ENCODE results near the gene RPL11.
A peak's percentile ranks its signal among the peaks of the same experiment; 100 is the strongest.
"Not testable (repeated sequence)": the region's sequence is repeated elsewhere in the genome, so short reads cannot be mapped to it uniquely, and the experiment has no call there.

The RPL11 gene

DNA sequence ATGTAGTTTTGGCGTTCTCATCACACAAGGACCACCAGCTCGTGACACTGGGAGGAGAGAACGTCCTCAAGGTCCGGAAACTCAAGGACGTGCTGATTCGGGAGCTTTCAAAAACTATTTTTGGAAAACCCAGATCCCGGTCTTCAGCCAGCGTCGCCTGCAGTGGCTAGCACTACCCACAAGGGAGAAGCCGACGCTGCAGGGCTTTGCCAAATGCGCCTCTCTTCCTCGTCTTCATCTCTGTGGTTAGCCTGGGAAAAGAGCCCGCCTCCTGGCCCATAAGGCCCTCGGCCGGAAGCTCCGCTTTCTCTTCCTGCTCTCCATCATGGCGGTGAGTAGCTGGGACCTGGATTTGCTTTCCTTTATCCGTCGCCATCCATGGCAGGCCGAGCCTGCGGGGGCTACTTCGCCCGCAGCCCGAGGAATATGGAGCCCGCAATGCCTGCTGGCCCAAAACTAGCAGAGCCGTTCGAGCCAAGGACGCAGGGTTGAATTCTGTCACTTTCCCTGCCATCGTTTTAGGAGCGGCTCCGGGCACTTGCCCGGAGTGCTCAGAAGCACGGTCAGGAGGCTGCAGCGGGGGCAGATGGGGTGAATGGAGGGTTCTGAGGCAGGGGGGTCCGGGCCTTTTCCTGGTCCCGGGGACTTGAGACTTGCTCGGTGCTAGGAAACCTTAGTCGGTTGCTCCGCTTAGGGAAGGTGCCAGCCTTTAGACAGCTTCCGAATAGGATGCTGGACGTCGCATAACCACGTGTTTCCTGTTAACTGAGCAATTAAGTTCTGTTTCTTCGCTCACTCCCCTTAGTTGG, at the start of gene RPL11:
Gene RPL11 (plus strand): TSS at position 308 of the 809 bp plus-strand sequence. CDS start 18 bp downstream, at position 326.
- DNase-seq (ENCODE audit: low read depth in 3 of 3): peak; percentile 79 to 87 (median 82)

DNA sequence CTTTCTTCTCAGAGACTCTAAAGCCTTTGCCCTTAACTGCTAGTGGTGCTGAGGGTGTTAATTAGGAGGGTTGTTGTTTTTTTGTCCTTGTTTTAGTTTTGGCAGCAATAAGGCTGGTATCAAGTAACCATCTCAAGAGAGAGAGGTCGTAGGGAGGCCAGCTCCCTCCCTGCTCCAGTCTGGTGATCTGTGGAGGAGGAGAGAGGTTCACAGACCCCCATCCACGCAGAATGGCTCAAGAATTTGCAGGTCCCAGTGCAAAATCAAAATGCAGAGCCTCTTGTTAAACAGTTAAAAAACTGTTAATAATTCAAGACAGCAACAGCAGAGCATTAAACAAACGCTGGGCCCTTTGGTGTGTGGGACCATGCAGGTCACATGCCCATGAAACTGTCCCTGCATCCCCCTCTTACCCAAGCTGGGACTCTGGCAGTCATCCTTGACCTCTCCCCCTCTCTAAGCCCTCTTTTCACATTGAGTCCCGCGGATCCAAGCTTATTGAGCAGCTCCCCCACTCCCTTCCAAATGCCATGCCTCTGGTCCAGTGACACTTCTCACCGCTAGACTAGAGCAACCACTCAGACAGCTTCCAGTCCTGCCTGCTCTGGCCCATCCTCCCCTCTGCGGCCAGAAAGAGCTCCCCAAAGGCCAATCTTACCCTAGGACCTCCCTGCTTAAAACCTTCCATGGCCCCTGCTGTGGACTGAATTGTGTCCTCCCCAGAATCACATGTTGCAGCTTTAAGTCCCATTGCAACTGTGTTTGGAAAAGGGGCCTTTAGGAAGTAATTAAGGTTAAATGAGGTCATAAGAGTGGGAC, 47.7 kb upstream of the RPL11 start:
- no peak for DNase-seq (ENCODE audit: low read depth in 3 of 3)

DNA sequence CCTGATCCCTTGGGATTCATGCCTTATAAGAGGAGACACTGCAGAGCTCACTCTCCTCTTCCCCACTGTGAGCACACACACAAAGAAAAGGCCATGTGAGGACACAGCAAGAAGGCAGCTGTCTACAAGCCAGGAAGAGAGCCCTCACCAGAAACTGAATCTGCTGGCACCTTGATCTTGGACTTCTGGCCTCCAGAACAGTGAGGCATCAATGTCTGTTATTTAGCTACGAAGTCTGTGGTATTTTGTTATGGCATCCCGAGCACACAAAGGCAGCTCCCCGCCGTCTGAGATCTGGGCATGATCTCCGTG, 47.1 kb upstream of the RPL11 start:
- DNase-seq (ENCODE audit: low read depth in 3 of 3): no peak

DNA sequence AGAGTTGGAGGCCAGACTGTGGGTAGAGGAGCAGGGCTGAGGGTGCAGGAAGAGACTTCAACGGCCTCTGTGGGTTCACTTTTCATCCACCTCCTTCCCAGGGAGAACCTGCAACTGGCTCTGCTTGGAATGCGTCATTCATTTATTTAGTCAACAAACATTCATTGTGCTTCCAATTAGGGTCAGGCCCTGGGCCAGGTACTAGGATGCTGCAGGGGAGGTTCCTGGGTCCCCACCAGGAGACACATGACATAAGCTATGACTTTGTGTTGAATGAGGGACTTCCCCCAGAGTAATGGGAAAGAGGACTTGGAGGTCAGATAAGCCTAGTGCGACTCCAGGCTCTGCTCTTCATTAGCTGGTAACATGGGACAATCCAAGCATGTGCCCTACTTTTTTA, 46.3 kb upstream of the RPL11 start:
- no peak for DNase-seq (ENCODE audit: low read depth in 3 of 3)

DNA sequence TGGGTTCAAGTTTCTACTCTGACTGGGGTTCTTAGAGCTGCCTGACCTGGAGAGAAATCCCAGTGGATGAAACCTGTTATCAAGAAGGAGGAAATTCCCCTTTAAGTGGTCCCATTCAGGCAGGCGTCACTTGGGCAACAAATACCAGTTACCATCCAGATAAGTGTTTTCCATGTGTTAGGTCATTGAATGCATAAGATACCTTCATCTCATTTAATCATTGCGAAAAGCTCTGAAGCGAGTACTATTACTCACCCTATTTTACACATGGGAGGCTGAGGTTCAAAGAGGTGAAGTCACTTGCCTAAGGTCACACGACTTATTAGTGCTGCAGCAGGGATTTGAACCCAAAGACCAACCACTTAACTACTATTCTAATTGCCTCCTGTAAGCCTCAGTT, 45.5 kb upstream of the RPL11 start:
- DNase-seq (ENCODE audit: low read depth in 3 of 3): no peak

DNA sequence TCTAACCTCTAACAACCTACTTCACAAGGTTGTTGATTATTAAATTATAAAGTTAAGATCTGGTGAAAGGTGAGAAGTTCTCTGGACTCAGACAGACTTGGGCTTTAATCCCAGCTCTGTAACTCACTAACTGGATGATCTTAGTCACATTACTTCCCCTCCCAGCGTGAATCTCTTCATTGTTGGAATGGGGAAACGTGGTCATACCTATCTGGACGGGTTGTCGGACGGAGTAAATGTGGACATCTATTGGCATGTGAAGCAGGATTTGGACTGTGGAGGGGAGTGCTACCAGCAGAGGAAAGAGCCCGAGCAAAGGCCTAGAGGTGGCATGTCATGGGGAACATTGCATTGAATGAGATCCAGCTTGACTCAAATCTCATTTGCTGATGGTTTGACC, 45.1 kb upstream of the RPL11 start:
- DNase-seq (ENCODE audit: low read depth in 3 of 3): no peak

DNA sequence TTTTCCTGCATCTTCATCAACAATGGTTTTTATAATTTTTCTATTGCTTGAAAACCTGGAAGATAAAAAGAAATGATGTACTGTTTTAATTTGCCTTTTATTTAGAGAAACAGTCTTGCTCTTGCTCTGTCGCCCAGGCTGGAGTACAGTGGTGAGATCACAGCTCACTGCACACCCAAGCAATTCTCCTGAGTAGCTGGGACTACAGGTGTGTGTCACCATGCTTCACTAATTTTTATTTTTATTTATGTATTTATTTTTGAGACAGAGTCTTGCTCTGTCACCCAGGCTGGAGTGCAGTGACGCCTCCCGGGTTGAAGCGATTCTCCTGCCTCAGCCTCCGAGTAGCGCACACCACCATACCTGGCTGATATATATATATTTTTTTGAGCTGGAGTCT, 43.0 kb upstream of the RPL11 start:
- no peak for DNase-seq (ENCODE audit: low read depth in 3 of 3)

DNA sequence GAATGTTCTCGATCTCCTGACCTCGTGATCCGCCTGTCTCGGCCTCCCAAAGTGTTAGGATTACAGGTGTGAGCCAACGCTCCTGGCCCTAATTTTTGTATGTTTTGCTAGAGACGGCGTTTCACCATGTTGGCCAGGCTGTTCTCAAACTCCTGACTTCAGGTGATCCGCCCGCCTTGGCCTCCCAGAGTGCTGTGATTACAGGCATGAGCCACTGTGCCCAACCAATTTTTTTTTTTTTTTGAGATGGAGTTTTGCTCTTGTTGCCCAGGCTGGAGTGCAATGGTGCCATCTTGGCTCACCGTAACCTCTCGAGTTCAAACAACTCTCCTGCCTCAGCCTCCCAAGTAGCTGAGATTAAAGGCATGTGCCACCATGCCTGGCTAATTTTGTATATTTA, 42.4 kb upstream of the RPL11 start:
- DNase-seq (ENCODE audit: low read depth in 3 of 3): not testable (repeated sequence)

DNA sequence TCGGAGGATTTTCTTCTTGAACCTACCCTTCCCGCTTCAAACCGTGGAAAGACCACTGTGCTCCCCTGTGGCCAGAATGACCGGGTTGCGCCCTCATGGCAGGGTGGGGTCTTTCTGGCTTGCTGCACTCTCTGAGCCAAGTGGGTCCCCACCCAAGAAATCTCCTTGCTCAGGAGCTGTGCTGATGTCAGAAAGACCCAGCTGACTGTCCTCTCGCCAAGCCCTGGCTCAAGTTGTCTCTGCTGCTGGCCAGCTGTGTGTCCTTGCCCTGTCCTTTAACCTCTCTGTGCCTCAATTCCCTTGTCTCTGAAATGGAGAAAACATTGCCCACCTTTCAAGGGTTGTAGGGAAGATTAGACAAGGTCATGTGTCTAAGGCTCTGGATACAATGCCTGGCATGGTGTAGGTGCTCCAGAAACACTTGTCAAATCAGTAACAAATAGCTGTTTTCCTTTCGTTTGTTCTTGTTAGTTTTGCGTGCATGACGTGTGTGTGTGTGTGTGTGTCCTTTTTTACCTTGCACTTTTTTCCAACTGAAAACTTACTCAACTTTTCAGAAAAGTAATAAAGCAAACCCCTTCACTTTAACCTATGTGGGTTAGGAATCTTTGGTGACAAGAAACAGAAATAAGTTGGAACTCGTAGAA, 41.1 kb upstream of the RPL11 start:
- no peak for DNase-seq (ENCODE audit: low read depth in 3 of 3)

DNA sequence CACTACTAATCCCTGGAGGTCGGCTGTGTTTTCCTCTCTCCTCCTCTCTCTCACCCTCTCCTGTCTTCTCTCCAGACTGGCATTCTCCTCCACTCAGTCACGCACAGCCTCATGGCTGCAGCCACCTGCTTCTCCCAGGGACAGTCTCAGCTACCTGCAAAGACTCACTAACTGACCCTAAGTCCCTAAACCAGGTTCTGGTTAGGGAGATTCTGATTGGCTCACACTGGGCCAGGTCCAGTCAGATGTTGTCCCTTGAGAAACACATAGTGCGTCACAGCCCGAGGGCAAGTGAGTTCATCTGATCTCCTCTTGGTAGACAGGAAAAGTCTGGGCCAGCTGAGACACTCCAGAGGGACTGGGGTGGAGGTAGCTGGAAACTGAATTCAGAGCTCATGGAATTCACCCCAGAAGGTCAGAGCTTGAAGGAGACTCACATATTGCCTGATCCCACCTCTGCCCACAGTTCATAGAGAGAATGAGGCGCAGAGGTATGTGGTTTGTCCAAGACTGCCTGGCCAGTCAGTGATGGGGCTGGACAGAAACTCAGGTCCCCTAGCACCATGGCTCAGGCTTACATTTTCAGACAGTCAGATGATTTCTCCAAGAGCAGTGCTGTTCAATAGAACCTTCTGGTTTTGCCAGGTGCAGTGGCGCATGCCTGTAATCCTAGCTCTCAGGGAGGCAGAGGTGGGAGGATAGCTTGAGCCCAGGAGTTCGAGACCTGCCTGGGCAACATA, 40.4 kb upstream of the RPL11 start:
- no peak for DNase-seq (ENCODE audit: low read depth in 3 of 3)

DNA sequence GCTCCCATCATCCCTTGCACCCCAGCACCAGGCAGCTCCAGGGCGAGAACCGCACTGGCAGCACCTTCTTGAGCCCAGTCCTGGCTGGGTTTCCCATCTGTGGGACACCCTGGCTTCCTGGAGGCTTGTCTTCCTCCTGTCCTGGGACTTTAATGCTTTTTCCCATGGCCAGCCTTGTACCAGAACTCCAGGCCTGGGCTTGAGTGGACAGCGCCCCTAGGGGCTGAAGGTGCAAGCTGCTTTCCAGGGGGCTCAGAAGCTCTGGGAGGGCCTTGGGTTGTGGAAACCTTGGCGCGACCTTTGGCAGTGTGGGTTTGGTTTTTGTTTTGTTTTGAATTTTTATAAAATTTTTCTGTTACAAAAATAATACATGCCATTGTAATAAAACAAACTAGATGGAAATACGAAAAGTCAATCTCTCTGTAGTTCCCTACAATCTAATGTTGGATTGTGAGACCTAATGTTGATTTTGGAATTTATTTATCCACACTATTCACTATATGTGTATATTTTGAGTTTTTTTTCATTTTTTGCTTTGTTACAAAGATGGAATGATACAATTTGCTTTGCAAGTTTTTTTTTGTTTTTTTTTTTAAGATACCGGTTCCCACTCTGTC, 33.8 kb upstream of the RPL11 start:
- DNase-seq (ENCODE audit: low read depth in 3 of 3): peak in 1 of 3 experiments; percentile 53

DNA sequence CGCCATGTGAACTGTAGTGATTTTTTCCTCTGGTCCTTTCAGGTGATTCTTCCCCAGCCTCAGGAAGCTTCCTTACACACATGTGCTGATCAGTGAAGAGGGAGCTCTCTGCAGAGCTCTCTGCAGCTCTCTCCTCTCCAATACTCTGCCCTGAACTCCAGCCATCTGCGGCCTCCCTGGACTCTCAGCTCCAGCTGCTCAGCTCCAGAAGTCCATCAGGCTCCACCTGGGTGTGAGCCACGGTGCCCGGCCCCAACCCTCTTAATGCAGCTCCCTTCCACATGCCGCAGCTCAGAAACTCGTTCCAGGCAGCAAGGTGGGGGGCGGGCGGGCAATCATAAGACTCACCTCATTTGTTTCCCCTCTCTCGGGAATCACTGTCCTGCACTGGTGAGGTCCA, 30.9 kb upstream of the RPL11 start:
- no peak for DNase-seq (ENCODE audit: low read depth in 3 of 3)

DNA sequence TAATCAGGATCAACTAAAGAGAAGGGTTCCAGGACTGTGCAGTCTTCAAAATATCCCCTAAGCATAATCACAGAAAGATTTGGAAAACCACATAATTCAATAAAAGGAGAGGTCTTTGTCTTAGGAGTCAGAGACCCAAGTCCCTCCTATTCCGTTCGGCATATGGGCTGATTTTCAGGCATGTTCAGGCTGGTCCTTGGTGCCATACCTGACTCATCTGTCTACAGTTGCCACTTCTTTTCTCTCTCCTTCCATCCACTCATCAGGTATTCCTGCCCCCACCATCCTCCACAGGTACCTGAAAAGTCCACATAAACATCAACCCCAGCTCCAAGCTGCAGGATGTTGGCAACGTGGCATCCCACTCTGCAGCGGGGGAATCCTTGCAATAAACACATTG, 29.7 kb upstream of the RPL11 start:
- DNase-seq (ENCODE audit: low read depth in 3 of 3): no peak

DNA sequence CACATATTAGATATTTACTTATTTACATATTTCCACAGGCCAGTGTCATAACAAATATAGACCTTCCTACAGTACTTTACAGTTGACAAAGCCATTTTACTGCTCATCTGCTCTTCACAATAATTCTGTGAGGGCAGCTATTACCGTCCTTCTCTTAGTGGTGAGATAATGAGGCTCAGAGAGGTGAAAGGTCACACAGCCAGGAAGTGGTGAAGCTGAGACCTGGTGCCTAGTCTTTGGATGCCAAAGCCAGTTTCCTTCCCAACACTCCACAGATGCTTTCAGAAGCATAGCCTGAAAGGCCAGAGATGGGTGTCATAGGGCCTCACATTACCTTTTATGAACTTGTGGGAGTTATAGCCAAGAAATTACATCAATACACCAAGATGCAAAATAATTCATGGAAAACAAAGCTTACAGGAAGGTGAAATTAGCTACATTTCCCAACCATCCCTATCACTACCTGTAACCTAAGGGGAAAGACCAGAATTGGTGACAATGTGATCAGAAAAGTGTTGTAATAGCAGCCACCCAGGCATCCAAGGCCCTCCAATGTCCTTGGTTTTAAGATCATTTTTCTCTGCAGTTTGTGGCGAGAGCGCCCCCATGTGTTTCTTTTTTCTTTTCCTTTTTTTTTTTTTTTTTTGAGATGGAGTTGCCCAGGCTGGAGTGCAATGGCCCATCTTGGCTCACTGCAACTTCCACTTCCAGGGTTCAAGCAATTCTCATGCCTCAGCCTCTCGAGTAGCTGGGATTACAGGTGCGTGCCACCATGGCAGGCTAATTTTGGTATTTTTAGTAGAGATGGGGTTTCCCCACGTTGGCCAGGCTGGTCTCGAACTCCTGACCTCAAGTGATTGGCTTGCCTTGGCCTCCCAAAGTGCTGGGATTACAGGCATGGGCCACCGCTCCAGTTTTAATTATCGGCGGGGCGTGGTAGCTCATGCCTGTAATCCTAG, 26.5 kb upstream of the RPL11 start:
- DNase-seq (ENCODE audit: low read depth in 3 of 3): peak in 1 of 3 experiments; percentile 17

DNA sequence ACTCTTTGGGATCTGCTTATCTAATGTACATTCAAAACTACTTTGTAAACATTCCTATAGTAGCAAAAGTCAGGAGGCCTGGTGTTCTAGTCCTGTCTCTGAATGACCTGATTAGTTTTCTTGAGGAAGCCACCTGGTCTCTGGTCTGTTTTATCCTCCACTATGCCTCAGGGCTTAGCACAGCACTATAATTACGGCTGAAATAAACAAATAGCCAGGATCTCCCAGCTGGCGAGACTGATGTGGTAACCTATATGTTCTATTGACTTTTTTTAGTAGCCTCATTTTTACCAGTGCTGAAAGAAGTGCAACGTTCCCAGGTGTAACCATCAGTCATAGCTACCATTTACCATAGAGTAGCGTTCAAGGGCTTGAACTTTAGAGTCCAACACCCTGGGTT, 24.2 kb upstream of the RPL11 start:
- DNase-seq (ENCODE audit: low read depth in 3 of 3): no peak

DNA sequence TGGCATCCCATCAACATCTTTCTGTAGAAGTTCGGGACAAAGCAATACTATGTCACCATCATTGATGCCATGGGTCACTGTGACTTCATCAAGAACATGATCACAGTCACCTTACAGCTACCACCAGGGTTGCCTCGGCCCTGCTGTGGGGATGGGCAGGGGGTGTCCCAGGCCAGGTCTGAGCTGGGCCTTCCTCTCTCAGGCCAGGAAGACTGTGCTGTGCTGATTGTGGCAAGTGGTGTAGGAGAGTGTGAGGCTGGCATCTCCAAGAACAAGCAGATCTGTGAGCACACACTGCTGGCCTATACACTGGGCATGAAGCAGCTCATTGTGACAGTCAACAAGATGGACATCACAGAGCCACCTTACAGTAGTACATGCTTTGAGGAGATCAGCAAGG, 20.9 kb upstream of the RPL11 start:
- no peak for DNase-seq (ENCODE audit: low read depth in 3 of 3)

DNA sequence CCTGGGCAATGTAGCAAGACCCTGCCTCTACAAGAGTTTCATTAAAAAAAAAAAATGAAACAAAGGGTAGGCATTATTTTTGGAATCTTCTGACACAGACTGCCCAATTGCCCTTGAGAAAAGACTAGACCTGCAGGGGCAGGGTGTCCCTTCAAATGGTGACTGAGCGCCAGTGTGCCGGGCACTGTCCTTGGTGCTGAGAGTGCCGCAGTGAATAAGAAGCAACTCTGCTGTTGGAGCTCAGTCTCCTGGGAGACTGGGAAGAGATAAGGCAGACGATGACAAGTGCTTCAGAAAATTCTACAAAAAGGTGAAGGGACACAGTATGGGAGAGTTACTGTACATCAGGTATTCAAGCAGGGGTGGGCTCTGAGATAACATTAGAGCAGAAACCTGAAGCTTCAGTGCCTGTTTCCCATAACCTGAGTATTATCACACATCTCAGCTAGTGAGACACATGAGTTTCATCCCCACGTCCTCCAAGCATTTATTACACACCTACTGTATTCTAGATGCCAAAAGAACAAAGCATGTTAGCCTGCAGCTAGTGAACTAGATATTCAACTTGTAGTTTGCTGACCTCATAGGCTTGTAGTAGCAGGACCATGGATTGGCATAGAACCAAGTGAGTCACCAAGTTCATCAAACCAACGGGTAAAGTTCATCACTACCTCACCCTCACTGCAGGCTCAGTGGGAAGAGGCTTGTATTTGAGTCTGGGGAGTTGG, 18.4 kb upstream of the RPL11 start:
- DNase-seq (ENCODE audit: low read depth in 3 of 3): peak in 1 of 3 experiments; percentile 21

DNA sequence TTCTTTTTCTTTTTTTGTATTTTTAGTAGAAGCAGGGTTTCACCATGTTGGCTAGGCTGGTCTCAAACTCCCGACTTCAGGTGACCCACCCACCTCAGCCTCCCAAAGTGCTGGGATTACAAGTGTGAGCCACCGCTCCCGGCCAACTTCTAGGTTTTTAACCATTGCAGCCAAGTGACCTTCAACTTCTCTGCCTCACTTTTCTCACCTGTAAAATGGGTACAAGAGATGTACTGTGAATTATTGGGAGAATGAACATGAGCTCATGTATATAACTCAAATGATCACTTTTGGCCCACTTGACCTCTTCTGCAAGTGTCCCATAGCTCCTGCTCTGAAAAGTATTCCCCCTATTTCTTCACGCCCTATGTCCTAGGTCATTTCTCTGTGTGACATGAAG, 11.8 kb upstream of the RPL11 start:
- no peak for DNase-seq (ENCODE audit: low read depth in 3 of 3)

DNA sequence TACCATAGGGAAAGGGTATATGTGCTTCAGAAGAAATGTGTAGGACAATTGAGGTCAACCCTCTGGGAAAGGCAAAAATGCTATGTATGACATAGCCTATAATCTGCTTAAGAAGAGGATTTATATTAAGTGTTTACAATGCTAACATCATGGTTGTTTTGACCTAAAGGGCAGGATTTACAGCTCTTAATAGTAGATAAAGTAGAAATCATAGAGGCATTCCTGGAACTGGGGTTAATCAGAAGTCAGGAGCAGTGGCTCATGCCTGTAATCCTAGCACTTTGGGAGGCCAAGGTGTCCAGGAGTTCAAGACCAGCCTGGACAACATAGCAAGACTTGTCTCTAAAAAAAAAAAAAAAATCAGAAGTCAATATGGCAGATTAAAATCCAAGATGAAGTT, 8.7 kb upstream of the RPL11 start:
- no peak for DNase-seq (ENCODE audit: low read depth in 3 of 3)

DNA sequence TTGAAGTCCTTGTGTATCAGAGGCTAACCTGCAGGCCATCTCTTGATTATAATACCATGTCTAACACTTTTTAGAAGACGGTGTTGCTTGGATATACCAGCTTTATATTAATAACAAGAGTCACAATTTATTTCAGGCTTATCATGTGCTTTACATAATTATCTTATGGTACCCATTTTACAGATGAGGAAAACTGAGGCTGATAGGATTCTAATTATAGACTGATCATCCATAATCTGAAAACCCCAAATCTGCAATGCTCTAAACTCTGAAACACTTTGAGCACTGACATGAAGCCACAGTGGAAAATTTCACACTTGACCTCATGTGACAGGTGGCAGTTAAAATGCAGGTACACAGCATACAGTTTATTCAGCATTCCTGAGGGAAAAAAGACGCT, 7.2 kb upstream of the RPL11 start:
- no peak for DNase-seq (ENCODE audit: low read depth in 3 of 3)

Measured in stimulated activated CD4-positive, alpha-beta T cell treated with anti-CD3 and anti-CD28 coated beads, TNF-alpha, amount 100 ng/mL, for 24 hours (primary cell).